Measurements from ENCODE around the gene SLIT3.

- TF ChIP-seq TEAD2 (tag; IDR thresholded peaks at IDR 0.05) (no peak), PHF20 (IDR thresholded peaks at IDR 0.05; ENCODE audit: partially characterized antibody) (no peak), TAF1 (IDR thresholded peaks at IDR 0.05; ENCODE audit: control insufficient read depth, extremely low read depth, insufficient read depth, low read length, severe bottlenecking) (no peak)
These were observed 75.0 kb downstream of the SLIT3 start for GRCh38 chr5:169225830-169226356.
